Neural cell (in vitro differentiated cells): ENCODE data around the gene ITGB2.

Experiments used
- POLR2AphosphoS5 ChIP-seq: IDR thresholded peaks from 2 replicates; pipeline ENCODE4 v1.6.1; 2012
- TF ChIP-seq, protein P1 (sequence below): IDR thresholded peaks from 2 replicates; pipeline ENCODE4 v1.6.1; 2012; ENCODE audit warnings: borderline replicate concordance

- TF ChIP-seq, protein P1, sequence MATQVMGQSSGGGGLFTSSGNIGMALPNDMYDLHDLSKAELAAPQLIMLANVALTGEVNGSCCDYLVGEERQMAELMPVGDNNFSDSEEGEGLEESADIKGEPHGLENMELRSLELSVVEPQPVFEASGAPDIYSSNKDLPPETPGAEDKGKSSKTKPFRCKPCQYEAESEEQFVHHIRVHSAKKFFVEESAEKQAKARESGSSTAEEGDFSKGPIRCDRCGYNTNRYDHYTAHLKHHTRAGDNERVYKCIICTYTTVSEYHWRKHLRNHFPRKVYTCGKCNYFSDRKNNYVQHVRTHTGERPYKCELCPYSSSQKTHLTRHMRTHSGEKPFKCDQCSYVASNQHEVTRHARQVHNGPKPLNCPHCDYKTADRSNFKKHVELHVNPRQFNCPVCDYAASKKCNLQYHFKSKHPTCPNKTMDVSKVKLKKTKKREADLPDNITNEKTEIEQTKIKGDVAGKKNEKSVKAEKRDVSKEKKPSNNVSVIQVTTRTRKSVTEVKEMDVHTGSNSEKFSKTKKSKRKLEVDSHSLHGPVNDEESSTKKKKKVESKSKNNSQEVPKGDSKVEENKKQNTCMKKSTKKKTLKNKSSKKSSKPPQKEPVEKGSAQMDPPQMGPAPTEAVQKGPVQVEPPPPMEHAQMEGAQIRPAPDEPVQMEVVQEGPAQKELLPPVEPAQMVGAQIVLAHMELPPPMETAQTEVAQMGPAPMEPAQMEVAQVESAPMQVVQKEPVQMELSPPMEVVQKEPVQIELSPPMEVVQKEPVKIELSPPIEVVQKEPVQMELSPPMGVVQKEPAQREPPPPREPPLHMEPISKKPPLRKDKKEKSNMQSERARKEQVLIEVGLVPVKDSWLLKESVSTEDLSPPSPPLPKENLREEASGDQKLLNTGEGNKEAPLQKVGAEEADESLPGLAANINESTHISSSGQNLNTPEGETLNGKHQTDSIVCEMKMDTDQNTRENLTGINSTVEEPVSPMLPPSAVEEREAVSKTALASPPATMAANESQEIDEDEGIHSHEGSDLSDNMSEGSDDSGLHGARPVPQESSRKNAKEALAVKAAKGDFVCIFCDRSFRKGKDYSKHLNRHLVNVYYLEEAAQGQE, result no peak
- TF ChIP-seq POLR2AphosphoS5, result no peak
Observed at GRCh38 chr21:44934276-44934675, 13.6 kb upstream of the ITGB2 start.
